ENCODE results near the gene ANKK1.

The ANKK1 gene

GRCh38 chr11:113377681-113378412 is 9.7 kb upstream of the ANKK1 start:
- TF ChIP-seq CTCF (conservative IDR thresholded peaks at IDR 0.05; ENCODE audit: low read depth, low read length), result no peak
- DNase-seq (ENCODE audit: low read depth), result no peak
- H3K4me3 ChIP-seq (ENCODE audit: low read length), result no peak overlapping the region

- H3K4me3 ChIP-seq (ENCODE audit: low read length), result no peak overlapping the region
- DNase-seq (ENCODE audit: low read depth), result no peak
- no peak for TF ChIP-seq CTCF (conservative IDR thresholded peaks at IDR 0.05; ENCODE audit: low read depth, low read length)
Observed at GRCh38 chr11:113378692-113379091, 8.9 kb upstream of the ANKK1 start.

GRCh38 chr11:113382121-113382520 is 5.5 kb upstream of the ANKK1 start:
- no peak overlapping the region for H3K4me3 ChIP-seq (ENCODE audit: low read length)
- no peak for TF ChIP-seq CTCF (conservative IDR thresholded peaks at IDR 0.05; ENCODE audit: low read depth, low read length)
- no peak for DNase-seq (ENCODE audit: low read depth)

- TF ChIP-seq CTCF (conservative IDR thresholded peaks at IDR 0.05; ENCODE audit: low read depth, low read length), result no peak
- no peak overlapping the region for H3K4me3 ChIP-seq (ENCODE audit: low read length)
- no peak for DNase-seq (ENCODE audit: low read depth)
Observed at GRCh38 chr11:113384551-113384950, 3.0 kb upstream of the ANKK1 start.

GRCh38 chr11:113385749-113386148 is 1.8 kb upstream of the ANKK1 start:
- no peak for TF ChIP-seq CTCF (conservative IDR thresholded peaks at IDR 0.05; ENCODE audit: low read depth, low read length)
- no peak for DNase-seq (ENCODE audit: low read depth)
- H3K4me3 ChIP-seq (ENCODE audit: low read length), result no peak overlapping the region

GRCh38 chr11:113386866-113387265 is 713 bp upstream of the ANKK1 start:
- TF ChIP-seq CTCF (conservative IDR thresholded peaks at IDR 0.05; ENCODE audit: low read depth, low read length), result no peak
- DNase-seq (ENCODE audit: low read depth), result no peak
- no peak overlapping the region for H3K4me3 ChIP-seq (ENCODE audit: low read length)

- no peak overlapping the region for H3K4me3 ChIP-seq (ENCODE audit: low read length)
- TF ChIP-seq CTCF (conservative IDR thresholded peaks at IDR 0.05; ENCODE audit: low read depth, low read length), result no peak
- DNase-seq (ENCODE audit: low read depth), result no peak
Observed at GRCh38 chr11:113389272-113389671, 1.7 kb downstream of the ANKK1 start.
